Limb (tissue), 2 donors: ENCODE data around the gene ENAM.

Source experiments
- DNase-seq, 2 donors: peaks; one replicate each; pipeline ENCODE4 v3.0.0-alpha.2; 2016; ENCODE audit errors: extremely low spot score in 2 of 2

Gene ENAM, protein sequence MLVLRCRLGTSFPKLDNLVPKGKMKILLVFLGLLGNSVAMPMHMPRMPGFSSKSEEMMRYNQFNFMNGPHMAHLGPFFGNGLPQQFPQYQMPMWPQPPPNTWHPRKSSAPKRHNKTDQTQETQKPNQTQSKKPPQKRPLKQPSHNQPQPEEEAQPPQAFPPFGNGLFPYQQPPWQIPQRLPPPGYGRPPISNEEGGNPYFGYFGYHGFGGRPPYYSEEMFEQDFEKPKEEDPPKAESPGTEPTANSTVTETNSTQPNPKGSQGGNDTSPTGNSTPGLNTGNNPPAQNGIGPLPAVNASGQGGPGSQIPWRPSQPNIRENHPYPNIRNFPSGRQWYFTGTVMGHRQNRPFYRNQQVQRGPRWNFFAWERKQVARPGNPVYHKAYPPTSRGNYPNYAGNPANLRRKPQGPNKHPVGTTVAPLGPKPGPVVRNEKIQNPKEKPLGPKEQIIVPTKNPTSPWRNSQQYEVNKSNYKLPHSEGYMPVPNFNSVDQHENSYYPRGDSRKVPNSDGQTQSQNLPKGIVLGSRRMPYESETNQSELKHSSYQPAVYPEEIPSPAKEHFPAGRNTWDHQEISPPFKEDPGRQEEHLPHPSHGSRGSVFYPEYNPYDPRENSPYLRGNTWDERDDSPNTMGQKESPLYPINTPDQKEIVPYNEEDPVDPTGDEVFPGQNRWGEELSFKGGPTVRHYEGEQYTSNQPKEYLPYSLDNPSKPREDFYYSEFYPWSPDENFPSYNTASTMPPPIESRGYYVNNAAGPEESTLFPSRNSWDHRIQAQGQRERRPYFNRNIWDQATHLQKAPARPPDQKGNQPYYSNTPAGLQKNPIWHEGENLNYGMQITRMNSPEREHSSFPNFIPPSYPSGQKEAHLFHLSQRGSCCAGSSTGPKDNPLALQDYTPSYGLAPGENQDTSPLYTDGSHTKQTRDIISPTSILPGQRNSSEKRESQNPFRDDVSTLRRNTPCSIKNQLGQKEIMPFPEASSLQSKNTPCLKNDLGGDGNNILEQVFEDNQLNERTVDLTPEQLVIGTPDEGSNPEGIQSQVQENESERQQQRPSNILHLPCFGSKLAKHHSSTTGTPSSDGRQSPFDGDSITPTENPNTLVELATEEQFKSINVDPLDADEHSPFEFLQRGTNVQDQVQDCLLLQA

DNA sequence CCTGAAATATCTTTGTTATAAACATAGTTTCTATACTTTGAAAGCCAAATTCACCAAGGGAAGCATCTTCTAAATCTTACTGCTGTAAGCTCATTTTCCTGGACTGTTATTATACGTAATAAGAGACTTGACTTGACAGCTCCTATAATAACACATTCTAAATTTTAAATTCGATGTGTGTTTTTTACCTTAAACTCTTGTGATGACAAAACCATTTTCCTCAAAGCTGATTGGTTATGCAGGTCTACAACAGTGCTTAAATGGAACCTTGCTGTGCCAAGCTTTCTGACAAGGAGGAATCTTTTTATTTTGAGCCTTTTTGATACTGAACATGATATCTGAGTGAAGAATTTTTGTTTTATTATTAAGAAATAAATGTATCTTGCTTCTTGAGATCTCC lies at the start of gene ENAM:
Gene ENAM, plus strand, starts transcription at position 301 of the 400 bp plus-strand sequence. CDS start 757 bp downstream, outside the sequence.
- DNase-seq = no peak

GRCh38 chr4:70581980-70582379 lies 46.6 kb upstream of the ENAM start:
- DNase-seq = no peak

DNA sequence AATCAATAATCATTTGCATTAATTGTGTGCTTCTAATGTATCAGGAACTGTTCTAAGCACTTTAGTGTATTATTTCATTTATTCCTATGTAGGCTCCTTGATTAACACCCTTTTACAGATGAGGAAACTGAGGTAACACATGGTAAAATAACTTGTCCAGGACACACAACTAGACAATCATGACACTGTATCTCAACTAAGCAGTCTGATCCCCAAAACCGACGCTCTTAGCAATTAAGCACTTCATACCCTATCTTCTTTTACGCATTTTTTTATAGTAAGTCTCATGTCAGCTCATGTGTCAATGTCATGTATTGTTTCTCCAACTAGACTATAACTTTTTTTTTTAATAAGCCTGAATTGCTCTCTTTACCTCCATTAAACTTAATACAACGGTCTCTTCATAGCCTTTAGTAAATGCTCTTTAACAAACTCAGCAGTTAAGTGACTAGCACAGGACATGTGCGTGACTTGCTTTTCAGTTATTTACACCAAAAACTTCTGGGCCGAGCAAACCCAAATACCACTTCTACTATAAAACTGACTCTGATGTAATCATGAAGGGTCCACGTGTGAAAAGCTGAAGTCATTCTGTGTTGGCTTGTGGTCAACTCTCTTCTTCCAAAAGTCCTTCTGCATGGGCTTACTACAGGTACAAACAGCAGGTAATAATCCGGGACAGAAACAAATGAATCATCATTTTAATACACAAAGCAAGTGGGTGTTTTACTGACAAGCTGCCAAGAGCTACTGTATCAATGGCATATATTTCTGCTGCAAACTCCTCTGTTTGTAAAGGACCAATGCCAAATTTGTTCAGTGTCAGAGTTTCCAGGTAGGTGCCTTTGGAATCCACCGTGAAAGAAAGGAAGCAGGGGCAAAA lies 44.4 kb upstream of the ENAM start:
- DNase-seq = no peak

GRCh38 chr4:70586841-70587240 lies 41.7 kb upstream of the ENAM start:
- no peak for DNase-seq

- DNase-seq = no peak
These were observed 38.8 kb upstream of the ENAM start for GRCh38 chr4:70589785-70590184.

DNA sequence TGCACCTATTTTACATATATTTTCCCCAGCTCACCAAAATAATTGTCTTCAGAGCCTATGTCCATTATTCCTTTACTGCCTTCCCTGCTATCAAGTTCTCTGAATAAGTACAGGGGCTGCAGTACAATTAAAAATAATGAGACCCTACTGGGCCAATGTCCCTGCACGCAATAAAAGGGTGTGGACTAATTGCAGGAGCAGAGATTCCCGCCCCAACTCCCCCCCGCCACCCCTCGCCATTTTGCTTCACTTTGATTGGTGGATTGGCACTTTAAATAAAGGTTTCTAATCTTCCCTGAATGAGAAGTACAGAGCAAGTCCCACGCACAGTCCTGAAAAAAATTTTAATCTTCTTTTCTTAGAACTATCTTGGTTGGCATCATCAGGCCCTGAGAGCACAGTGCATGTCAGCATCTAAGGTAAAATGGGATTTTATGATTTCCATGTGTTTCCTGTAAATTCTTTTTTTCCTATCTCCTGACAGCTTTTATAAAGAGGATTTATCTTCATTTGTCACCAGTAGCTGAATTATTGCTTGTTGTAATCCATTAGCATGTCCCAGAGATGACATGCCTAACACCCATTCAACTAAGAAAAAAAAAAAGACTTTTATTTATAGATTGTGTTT lies 36.5 kb upstream of the ENAM start, which contains the start of gene AMBN:
Gene AMBN, plus strand, starts transcription at position 302 of the 628 bp plus-strand sequence. Its CDS starts 103 bp downstream, at position 405.
- no peak for DNase-seq

DNA sequence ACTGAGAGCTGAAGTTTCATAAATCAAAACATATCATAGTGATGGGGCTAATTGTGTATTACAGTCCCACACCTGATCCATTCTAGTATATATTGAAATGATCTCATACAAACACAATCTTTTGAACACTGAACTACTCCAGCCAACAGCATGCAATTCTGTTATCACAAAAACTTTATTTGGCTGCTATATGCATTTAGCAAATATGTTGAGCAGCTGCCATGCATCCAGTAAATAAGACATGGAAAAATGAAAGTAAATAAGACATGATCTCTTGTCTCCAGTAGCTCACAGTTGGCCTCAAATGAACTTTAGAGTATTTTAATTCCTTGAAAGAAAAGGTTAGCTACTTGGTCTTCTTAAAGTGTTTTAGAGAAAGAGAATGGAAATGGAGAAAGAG lies 34.3 kb upstream of the ENAM start:
- DNase-seq = no peak

- DNase-seq = no peak
These were observed 28.2 kb upstream of the ENAM start for GRCh38 chr4:70600305-70600704.

GRCh38 chr4:70600977-70601376 lies 27.6 kb upstream of the ENAM start:
- DNase-seq = no peak

DNA sequence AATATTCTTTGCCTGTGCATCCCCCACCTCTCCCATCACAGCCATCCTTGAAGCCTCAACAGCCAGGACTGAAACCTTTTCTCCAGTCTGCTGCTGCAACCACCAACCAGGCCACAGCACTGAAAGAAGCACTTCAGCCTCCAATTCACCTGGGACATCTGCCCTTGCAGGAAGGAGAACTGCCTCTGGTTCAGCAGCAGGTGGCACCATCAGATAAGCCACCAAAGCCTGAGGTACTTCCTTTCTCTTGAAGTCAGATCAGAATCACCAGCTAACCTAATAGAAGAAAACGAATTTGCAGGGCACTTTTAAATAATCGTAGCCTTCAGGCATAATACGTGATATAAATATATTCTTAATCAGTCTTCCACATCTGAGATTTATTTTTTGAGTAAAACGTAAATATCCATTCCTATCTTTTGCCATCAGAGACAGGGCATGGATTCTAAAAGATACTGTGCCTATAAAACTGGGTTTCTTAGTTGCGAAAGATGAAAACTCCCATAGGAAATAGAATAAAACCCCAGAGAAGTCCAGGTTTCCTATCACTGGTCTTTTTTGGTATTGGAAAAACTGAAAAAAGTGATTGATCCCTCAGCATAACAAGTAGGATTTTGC lies 27.0 kb upstream of the ENAM start:
- peak; percentile 27 to 51 for DNase-seq

DNA sequence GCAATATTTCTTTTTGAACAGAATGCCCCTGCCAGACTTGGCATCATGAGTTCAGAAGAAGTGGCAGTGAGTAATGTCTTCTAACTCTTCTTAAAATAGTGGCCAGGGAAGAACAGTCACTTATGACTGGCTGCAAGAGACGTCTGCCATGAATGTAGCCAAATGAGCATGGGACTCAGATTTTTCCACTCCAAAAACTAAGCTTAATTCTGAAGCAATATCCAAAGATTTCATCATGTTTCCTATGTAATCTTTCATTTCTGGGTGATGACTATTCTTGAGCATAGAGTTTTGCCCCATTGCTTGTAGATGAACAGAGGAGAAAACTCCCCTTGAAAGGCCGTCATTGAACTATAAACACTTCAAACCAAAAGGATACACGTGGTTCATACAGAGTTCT lies 24.7 kb upstream of the ENAM start:
- DNase-seq = no peak

DNA sequence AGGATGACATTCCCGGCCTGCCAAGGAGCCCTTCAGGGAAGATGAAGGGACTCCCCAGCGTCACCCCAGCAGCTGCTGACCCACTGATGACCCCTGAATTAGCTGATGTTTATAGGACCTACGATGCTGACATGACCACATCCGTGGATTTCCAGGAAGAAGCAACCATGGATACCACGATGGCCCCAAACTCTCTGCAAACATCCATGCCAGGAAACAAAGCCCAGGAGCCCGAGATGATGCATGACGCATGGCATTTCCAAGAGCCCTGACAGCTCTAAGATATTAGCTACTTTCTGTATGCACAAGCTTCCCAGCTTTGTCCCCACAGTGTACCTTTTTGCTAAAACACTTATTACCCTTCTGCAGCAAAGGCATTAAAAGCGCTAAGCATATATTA lies 22.1 kb upstream of the ENAM start:
- DNase-seq = no peak

DNA sequence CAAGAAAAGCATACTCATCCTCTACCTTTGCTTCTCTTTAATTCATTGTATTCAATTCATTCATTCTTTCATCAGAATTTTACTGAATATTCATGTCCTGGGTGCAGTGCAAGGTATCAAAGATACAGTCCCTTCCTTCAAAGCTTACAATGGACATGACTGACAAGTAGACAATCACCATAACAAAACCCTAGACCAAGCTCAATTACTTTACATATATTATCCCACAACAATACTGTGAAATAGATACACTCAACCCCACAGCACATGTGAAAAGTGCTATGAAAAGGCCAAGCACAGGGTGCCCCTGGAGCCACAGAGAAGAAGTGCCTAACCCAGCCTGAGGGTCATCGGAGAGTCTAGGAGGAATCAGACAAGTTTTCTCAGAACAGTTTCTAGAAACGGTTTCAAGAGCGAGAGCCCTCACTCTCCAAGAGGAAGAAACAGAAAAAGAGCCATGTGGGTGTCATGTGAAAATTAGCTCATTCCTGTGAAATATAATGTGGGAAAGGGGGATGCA lies 21.1 kb upstream of the ENAM start:
- DNase-seq = no peak

GRCh38 chr4:70608324-70608723 lies 20.2 kb upstream of the ENAM start:
- no peak for DNase-seq

- no peak for DNase-seq
These were observed 15.0 kb upstream of the ENAM start for GRCh38 chr4:70613306-70614183.

- no peak for DNase-seq
These were observed 14.4 kb upstream of the ENAM start for GRCh38 chr4:70614184-70614555.

DNA sequence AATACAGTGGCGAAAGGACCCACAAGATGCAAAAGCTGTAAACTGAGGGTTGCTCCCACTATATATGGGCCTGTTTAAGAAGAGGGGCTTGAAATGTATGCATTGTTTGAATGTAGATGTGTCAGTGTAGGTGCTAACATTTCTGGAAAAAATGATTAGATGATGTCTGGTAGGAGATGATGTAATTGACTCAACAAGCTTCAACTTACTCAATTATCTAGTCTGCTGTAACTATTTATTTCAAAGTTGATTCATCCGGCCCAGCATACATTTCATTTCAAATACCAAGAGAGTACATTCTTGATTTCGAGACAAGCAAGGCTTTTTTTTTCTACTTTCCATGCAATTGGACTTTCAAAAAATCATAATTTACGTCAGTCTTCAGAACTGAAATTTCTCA lies 9.3 kb upstream of the ENAM start:
- DNase-seq = no peak

- no peak for DNase-seq
These were observed 8.8 kb upstream of the ENAM start for GRCh38 chr4:70619778-70620177.

GRCh38 chr4:70623323-70623722 lies 5.2 kb upstream of the ENAM start:
- no peak for DNase-seq
